ENCODE results near the gene SKAP2.
A peak's percentile ranks its signal among the peaks of the same experiment; 100 is the strongest.

DNA sequence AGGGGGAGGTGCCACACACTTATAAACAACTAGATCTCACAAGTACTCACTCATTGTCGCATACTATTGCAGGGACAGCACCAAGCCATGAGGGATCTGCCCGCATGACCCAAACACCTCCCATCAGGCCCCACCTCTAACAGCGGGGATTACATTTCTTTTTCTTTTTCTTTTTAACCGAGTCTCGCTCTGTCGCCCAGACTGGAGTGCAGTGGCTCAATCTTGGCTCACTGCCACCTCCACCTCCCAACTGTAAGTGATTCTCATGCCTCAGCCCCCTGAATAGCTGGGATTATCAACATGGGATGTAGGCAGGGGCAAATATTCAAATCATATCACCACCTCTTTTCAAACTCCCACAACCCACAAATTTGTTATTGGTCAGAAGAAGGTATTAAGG lies 76.7 kb downstream of the SKAP2 start:
- no peak for TF ChIP-seq YY1 (IDR thresholded peaks at IDR 0.05; ENCODE audit: low read depth)
- no peak for TF ChIP-seq CREB1 (IDR thresholded peaks at IDR 0.05; ENCODE audit: low read depth)
- TF ChIP-seq TAF1 (IDR thresholded peaks at IDR 0.05; ENCODE audit: low read depth) = no peak
- no peak for TF ChIP-seq CEBPB (IDR thresholded peaks at IDR 0.05)
- TF ChIP-seq TEAD4 (IDR thresholded peaks at IDR 0.05) = peak; percentile 21; the same call in 1 of the 2 replicates
